Thyroid gland (tissue), 4 donors: ENCODE data around the gene SIAH1. TPM values are rescaled to one million over a fixed set of nuclear protein-coding genes. Genes with fewer than 3 reads are reported as not detected.
A peak's percentile ranks its signal among the peaks of the same experiment; 100 is the strongest.

Experiments
- DNase-seq, 2 donors: peaks; one replicate each; pipeline ENCODE4 v3.0.0-alpha.2; 2019
- H3K27ac ChIP-seq, 3 donors: fragments of 200-600 bp; sonication (generic); 1 replicate in 2 of 3; 2 replicates in 1 of 3; pipeline ENCODE4 v1.5.1; 2016 to 2019; ENCODE audit warnings: mild to moderate bottlenecking in 1 of 3, moderate library complexity in 1 of 3
- H3K27me3 ChIP-seq: fragments of 200-600 bp; sonication (generic); one replicate; pipeline ENCODE4 v1.5.1; 2019
- H3K36me3 ChIP-seq, 2 donors: fragments of 200-600 bp; sonication (generic); one replicate each; pipeline ENCODE4 v1.5.1; 2016 to 2019
- H3K4me1 ChIP-seq, 2 donors: fragments of 200-600 bp; sonication (generic); one replicate each; pipeline ENCODE4 v1.5.1; 2017 to 2019
- H3K4me3 ChIP-seq, 3 donors: fragments of 200-600 bp; sonication (generic); replicated peaks in 1 of 3; 1 replicate in 2 of 3; 2 replicates in 1 of 3; pipeline ENCODE4 v1.5.1; 2016; ENCODE audit warnings: mild to moderate bottlenecking in 1 of 3
- H3K9me3 ChIP-seq: fragments of 200-600 bp; sonication (generic); one replicate; pipeline ENCODE4 v1.5.1; 2017
- CTCF ChIP-seq, 6 experiments: fragments of 200-600 bp in 3 of 6; fragments of 450-650 bp in 3 of 6; sonication (generic) in 3 of 6; IDR thresholded peaks; one replicate each; pipeline ENCODE4 v1.5.1; 2016 to 2019; ENCODE audit warnings: antibody characterized with exemption in 6 of 6, mild to moderate bottlenecking in 2 of 6, inconsistent platforms in 1 of 6, moderate library complexity in 1 of 6
- POLR2A ChIP-seq, 2 donors: fragments of 450-650 bp; IDR thresholded peaks; one replicate each; pipeline ENCODE4 v1.6.1; 2017; ENCODE audit warnings: antibody characterized with exemption in 2 of 2, mild to moderate bottlenecking in 2 of 2, moderate library complexity in 1 of 2
- WGBS, 2 donors: methylation state at CpG; one replicate each; pipeline ENCODE4 v1.1.5; 2017; 5-methylcytosine and 5-hydroxymethylcytosine counted together
- intact Hi-C: fragments of 100-400 bp; cut with DNase I; formaldehyde crosslinking; loops from one replicate; pipeline ENCODE4 v1.15.1; 2023
- total RNA-seq, 4 donors: library from RNA; depleted of rRNA; stranded (reverse); fragments of >200 nt; gene quantifications; one replicate each; pipeline ENCODE4 v1.2.3, GENCODE V29; 2016

The SIAH1 gene
- total RNA-seq, 4 donors from 2014 or later: 23.9 to 45.8 (median 34.4) TPM

- no peak for DNase-seq
- Histone ChIP-seq H3K4me3 (no peak overlapping the region), H3K4me1 (no peaks in the 10 kb centered on the region), H3K27ac (no peak overlapping the region), H3K27me3 (no peaks in the 10 kb centered on the region), H3K9me3 (no peaks in the 10 kb centered on the region), H3K36me3 (peaks cover 19 to 33% of the 10 kb centered on the region in 2 donors)
- no peak for TF ChIP-seq POLR2A (IDR thresholded peaks at IDR 0.05)
- no peak for TF ChIP-seq CTCF (IDR thresholded peaks at IDR 0.05)
- intact Hi-C loops: no loop called here
- 96% methylated on average over 4 of the region's 4 CpGs for WGBS, 2 donors
These were observed 37.2 kb downstream of the SIAH1 start for GRCh38 chr16:48347980-48348379.

GRCh38 chr16:48347191-48347865 is 37.9 kb downstream of the SIAH1 start:
- peak in 1 of 2 donors; percentile 12 for DNase-seq
- Histone ChIP-seq H3K4me3 (no peak overlapping the region), H3K4me1 (no peaks in the 10 kb centered on the region), H3K27ac (peak overlapping the region in 1 of 3 donors; percentile 19), H3K36me3 (peaks cover 21 to 32% of the 10 kb centered on the region in 2 donors), H3K27me3 (no peaks in the 10 kb centered on the region), H3K9me3 (no peaks in the 10 kb centered on the region)
- intact Hi-C loops: no loop called here
- 85 to 88% methylated on average over 20 of the region's 20 CpGs for WGBS, 2 donors
- TF ChIP-seq CTCF (IDR thresholded peaks at IDR 0.05) (no peak), POLR2A (IDR thresholded peaks at IDR 0.05) (no peak)

GRCh38 chr16:48342591-48342990 is 42.6 kb downstream of the SIAH1 start:
- no peaks in the 10 kb centered on the region for H3K4me1 ChIP-seq
- no peaks in the 10 kb centered on the region for H3K27me3 ChIP-seq
- 94 to 100% methylated on average over 2 of the region's 2 CpGs for WGBS, 2 donors
- no peak for DNase-seq
- H3K9me3 ChIP-seq: no peaks in the 10 kb centered on the region
- no peak overlapping the region for H3K4me3 ChIP-seq
- H3K27ac ChIP-seq: no peak overlapping the region
- intact Hi-C loops: no loop called here
- TF ChIP-seq POLR2A (IDR thresholded peaks at IDR 0.05) (no peak), CTCF (IDR thresholded peaks at IDR 0.05) (no peak)
- H3K36me3 ChIP-seq: peaks cover 10 to 19% of the 10 kb centered on the region in 2 donors

GRCh38 chr16:48340054-48340453 is 45.2 kb downstream of the SIAH1 start:
- intact Hi-C loops: no loop called here
- no peak overlapping the region for H3K4me3 ChIP-seq
- peaks cover 12 to 22% of the 10 kb centered on the region in 2 donors for H3K36me3 ChIP-seq
- no peak for DNase-seq
- WGBS, 2 donors: 92 to 97% methylated on average over 1 of the region's 1 CpG
- TF ChIP-seq CTCF (IDR thresholded peaks at IDR 0.05) (no peak), POLR2A (IDR thresholded peaks at IDR 0.05) (no peak)
- no peaks in the 10 kb centered on the region for H3K4me1 ChIP-seq
- no peaks in the 10 kb centered on the region for H3K9me3 ChIP-seq
- no peaks in the 10 kb centered on the region for H3K27me3 ChIP-seq
- no peak overlapping the region for H3K27ac ChIP-seq

GRCh38 chr16:48335961-48336360 is 49.3 kb downstream of the SIAH1 start:
- H3K4me3 ChIP-seq: no peak overlapping the region
- WGBS, 2 donors: 81 to 88% methylated on average over 3 of the region's 3 CpGs
- intact Hi-C loops: no loop called here
- no peaks in the 10 kb centered on the region for H3K9me3 ChIP-seq
- peaks cover 13 to 19% of the 10 kb centered on the region in 2 donors for H3K36me3 ChIP-seq
- H3K27ac ChIP-seq: no peak overlapping the region
- TF ChIP-seq CTCF (IDR thresholded peaks at IDR 0.05): no peak
- no peak for DNase-seq
- H3K27me3 ChIP-seq: no peaks in the 10 kb centered on the region
- H3K4me1 ChIP-seq: peaks cover 0 to under 1% of the 10 kb centered on the region in 2 donors
